Measurements from ENCODE around the gene TBCD. TPM values are rescaled to one million over a fixed set of nuclear protein-coding genes. Genes with fewer than 3 reads are reported as not detected.

Gene TBCD
- total RNA-seq, 1 experiment from 2014 or later = 90.7 TPM

DNA sequence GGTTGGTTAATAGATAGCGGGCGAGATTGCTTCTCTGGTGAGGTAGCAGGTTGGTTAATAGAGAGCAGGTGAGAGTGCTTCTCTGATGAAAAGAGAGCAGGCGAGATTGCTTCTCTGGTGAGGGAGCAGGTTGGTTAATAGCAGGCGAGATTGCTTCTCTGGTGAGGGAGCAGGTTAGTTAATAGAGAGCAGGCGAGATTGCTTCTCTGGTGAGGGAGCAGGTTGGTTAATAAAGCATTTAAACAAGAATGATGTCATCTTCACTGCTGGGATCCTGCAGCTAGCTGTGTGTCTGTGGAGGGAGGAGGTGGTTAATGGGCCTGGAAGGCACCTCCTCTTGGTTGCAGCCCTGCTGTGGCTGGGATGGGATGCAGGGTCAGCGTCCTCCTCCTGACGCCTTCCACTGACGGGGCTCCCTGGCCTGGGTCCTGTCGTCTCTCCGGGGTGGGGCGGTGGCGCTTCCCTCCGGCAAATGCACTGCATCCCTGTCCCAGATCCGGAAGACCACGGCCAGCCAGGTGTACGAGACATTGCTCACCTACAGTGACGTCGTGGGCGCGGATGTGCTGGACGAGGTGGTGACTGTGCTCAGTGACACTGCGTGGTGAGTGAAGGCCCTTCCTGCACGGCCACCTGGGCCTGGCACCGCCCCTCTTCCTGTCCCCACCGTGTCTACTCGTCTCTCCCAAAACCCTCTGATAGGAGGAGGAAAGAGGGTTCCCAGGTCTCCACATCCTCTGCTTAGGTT lies 187.2 kb downstream of the TBCD start:
- no peaks in the 10 kb centered on the region for H3K27me3 Mint-ChIP-seq (ENCODE audit: unreplicated experiment)
- CTCF ChIA-PET = no interaction called here
- no peaks in the 10 kb centered on the region for H3K9me3 Mint-ChIP-seq (ENCODE audit: low read depth, unreplicated experiment)
- DNase-seq = no peak
- peaks cover 19% of the 10 kb centered on the region for H3K36me3 Mint-ChIP-seq (ENCODE audit: insufficient read depth, unreplicated experiment)
- H3K27ac Mint-ChIP-seq (ENCODE audit: unreplicated experiment) = no peak overlapping the region
- H3K4me1 Mint-ChIP-seq (ENCODE audit: low read depth, unreplicated experiment) = no peaks in the 10 kb centered on the region
- no TSS peak for BruUV-seq (replicated peaks)
- no peak overlapping the region for H3K4me3 Mint-ChIP-seq (ENCODE audit: low read depth, unreplicated experiment)
- intact Hi-C loops (cut with micrococcal nuclease; ENCODE audit: unreplicated experiment) = no loop called here
- TF ChIP-seq, protein P1, sequence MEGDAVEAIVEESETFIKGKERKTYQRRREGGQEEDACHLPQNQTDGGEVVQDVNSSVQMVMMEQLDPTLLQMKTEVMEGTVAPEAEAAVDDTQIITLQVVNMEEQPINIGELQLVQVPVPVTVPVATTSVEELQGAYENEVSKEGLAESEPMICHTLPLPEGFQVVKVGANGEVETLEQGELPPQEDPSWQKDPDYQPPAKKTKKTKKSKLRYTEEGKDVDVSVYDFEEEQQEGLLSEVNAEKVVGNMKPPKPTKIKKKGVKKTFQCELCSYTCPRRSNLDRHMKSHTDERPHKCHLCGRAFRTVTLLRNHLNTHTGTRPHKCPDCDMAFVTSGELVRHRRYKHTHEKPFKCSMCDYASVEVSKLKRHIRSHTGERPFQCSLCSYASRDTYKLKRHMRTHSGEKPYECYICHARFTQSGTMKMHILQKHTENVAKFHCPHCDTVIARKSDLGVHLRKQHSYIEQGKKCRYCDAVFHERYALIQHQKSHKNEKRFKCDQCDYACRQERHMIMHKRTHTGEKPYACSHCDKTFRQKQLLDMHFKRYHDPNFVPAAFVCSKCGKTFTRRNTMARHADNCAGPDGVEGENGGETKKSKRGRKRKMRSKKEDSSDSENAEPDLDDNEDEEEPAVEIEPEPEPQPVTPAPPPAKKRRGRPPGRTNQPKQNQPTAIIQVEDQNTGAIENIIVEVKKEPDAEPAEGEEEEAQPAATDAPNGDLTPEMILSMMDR (IDR thresholded peaks at IDR 0.05; ENCODE audit: unreplicated experiment) = no peak

DNA sequence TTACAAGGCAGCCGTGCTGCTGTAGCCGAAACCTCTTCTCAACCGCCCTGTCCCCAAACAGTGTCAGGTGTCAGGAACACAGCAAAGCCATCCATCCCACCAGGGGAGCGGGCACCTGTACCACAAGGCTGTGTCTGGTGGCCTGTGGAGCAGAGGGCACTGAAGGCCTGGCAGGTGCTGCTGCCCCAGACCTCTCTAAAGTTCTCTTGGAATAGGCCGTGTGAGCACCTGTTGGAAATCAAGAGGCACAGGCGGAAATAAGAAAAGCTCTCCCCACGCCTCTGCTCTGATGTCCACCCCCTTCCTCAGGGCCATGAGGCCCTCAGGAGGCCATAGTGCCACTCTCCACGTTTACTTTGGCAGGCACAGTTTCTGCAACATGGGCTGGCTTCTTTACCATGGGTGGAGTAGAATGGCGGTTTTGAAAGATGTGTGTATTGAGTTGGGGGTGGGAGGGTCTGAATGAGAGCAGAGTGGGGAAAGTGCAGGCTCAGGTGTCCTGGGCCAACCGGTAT lies 187.8 kb downstream of the TBCD start:
- BruUV-seq (replicated peaks) = no TSS peak
- no peak for DNase-seq
- H3K27ac Mint-ChIP-seq (ENCODE audit: unreplicated experiment) = no peak overlapping the region
- H3K27me3 Mint-ChIP-seq (ENCODE audit: unreplicated experiment) = no peaks in the 10 kb centered on the region
- peaks cover 26% of the 10 kb centered on the region for H3K36me3 Mint-ChIP-seq (ENCODE audit: insufficient read depth, unreplicated experiment)
- TF ChIP-seq, protein P1 (IDR thresholded peaks at IDR 0.05; ENCODE audit: unreplicated experiment) = no peak
- no peaks in the 10 kb centered on the region for H3K4me1 Mint-ChIP-seq (ENCODE audit: low read depth, unreplicated experiment)
- H3K9me3 Mint-ChIP-seq (ENCODE audit: low read depth, unreplicated experiment) = peaks cover 2% of the 10 kb centered on the region
- CTCF ChIA-PET = no interaction called here
- intact Hi-C loops (cut with micrococcal nuclease; ENCODE audit: unreplicated experiment) = no loop called here
- no peak overlapping the region for H3K4me3 Mint-ChIP-seq (ENCODE audit: low read depth, unreplicated experiment)

DNA sequence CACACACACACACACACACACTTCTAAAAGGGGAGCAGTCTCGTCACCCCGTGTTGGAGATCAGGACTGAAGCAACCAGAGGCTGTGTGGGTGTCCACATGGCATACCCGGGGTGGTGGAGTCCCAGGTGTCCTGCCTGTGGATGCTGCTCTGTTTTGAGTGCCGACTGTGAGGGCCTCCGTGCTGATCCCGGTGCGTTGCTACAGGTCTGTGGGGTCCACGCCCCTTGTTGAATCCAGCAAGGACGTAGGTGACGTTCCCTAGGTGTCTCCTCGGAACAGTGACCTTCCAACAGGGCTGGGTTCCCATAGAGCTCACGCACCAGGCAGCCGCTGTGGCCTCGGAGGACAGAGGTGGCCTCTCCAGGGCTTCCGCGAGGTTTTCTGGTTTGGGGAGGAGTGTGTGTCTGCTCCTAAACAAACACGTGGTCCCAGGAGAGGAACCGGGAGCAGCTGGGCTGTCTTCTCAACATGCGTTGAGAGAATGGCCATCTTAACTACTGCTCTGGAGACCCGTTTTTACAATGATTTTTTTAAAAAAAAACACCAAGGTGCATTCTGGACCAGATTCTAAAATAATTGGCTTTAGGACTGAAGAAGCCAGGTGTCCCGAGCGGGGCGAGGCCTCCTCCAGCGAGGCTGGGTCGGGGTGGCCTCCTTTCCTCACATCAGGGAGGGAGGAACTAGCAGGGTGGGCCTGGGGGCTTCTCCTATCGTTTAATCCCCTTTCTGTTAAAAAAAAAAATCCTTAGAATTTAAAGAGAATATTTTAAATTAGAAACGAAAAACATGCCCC lies 188.6 kb downstream of the TBCD start:
- Mint-ChIP-seq H3K4me1 (ENCODE audit: low read depth, unreplicated experiment) (no peaks in the 10 kb centered on the region), H3K9me3 (ENCODE audit: low read depth, unreplicated experiment) (peaks cover 2% of the 10 kb centered on the region), H3K36me3 (ENCODE audit: insufficient read depth, unreplicated experiment) (peaks cover 32% of the 10 kb centered on the region), H3K27me3 (ENCODE audit: unreplicated experiment) (no peaks in the 10 kb centered on the region), H3K27ac (ENCODE audit: unreplicated experiment) (no peak overlapping the region), H3K4me3 (ENCODE audit: low read depth, unreplicated experiment) (no peak overlapping the region)
- DNase-seq = no peak
- intact Hi-C loops (cut with micrococcal nuclease; ENCODE audit: unreplicated experiment) = no loop called here
- CTCF ChIA-PET = no interaction called here
- TF ChIP-seq, protein P1 (IDR thresholded peaks at IDR 0.05; ENCODE audit: unreplicated experiment) = no peak
- BruUV-seq (replicated peaks) = no TSS peak

DNA sequence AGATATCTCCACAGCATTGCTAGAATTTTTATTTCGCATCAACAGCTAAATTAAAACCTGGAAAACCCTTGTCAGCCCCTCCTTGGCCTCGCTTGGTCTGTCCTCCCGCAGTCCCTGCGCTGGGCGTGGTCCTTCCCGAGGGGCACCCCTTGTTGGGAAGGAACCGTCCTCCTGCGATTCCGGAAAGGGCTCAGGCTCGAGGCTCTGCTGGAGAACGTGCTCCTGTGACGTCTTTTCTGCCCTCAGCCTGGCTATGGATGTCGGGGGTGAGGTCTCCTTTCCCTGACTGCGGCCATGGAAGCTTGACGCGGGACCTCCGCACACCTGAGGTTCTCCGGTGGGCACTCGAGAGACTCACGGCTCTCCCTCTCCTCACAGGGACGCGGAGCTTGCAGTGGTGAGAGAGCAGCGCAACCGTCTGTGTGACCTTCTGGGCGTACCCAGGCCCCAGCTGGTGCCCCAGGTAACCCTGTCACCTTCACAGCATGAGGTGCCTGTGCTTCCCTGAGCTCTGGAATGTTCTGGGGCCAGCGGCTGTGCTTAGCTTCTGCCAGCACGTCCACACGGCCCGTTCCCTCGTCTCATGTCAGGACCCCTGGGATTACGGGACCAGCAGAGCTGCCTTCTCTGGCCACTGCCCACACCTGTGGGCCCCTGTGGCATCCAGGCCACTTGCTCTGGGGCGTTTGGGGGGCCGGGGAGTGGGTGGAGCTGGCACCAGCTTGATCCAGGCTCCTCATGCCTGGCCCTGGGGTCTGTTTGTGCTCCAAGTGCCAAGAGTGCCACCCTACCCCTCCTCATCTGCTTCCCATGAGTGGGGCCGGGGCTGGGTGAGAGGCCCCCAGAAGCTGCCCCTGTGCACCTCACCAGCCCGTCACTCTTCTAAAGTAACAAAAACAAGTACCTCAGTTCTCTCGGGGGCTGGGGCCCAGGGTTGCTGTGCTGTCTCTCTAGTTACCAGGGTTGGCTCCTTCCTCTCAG lies 189.4 kb downstream of the TBCD start:
- TF ChIP-seq, protein P1 (IDR thresholded peaks at IDR 0.05; ENCODE audit: unreplicated experiment) = no peak
- Mint-ChIP-seq H3K4me1 (ENCODE audit: low read depth, unreplicated experiment) (no peaks in the 10 kb centered on the region), H3K27ac (ENCODE audit: unreplicated experiment) (no peak overlapping the region), H3K9me3 (ENCODE audit: low read depth, unreplicated experiment) (peaks cover 8% of the 10 kb centered on the region), H3K27me3 (ENCODE audit: unreplicated experiment) (no peaks in the 10 kb centered on the region), H3K36me3 (ENCODE audit: insufficient read depth, unreplicated experiment) (peaks cover 32% of the 10 kb centered on the region), H3K4me3 (ENCODE audit: low read depth, unreplicated experiment) (no peak overlapping the region)
- DNase-seq = no peak
- intact Hi-C loops (cut with micrococcal nuclease; ENCODE audit: unreplicated experiment) = no loop called here
- CTCF ChIA-PET = interaction anchor here (0.6 kb wide), 1 partner anchor 23 kb away, joined by 8 read pairs; no protein-coding TSS in a partner anchor
- no TSS peak for BruUV-seq (replicated peaks)
